NT2/D1 (cell line): Measurements from ENCODE around the gene SHISA6.

Experiments used
- SUZ12 ChIP-seq: IDR thresholded peaks from 2 replicates; pipeline ENCODE4 v1.6.1; 2011; ENCODE audit not compliant: insufficient read length, insufficient read depth; ENCODE audit errors: extremely low read depth
- YY1 ChIP-seq: IDR thresholded peaks from 2 replicates; pipeline ENCODE4 v1.6.1; 2011; ENCODE audit not compliant: insufficient read length, insufficient read depth
- ZNF274 ChIP-seq: IDR thresholded peaks from 2 replicates; pipeline ENCODE4 v1.6.1; 2011; ENCODE audit warnings: mild to moderate bottlenecking, low read depth, low read length

GRCh38 chr17:11285946-11286345 lies 44.9 kb downstream of the SHISA6 start:
- no peak for TF ChIP-seq YY1
- no peak for TF ChIP-seq ZNF274
- no peak for TF ChIP-seq SUZ12
